ENCODE data around the gene CDH24.

Gene CDH24

GRCh38 chr14:23035303-23036144 lies 21.8 kb downstream of the CDH24 start:
- peak overlapping the region in 1 of 2 donors; percentile 79 for H3K4me3 ChIP-seq (replicated peaks in 1 of 2; ENCODE audit: low read depth in 2 of 2, low read length in 2 of 2)
- TF ChIP-seq, protein P1, sequence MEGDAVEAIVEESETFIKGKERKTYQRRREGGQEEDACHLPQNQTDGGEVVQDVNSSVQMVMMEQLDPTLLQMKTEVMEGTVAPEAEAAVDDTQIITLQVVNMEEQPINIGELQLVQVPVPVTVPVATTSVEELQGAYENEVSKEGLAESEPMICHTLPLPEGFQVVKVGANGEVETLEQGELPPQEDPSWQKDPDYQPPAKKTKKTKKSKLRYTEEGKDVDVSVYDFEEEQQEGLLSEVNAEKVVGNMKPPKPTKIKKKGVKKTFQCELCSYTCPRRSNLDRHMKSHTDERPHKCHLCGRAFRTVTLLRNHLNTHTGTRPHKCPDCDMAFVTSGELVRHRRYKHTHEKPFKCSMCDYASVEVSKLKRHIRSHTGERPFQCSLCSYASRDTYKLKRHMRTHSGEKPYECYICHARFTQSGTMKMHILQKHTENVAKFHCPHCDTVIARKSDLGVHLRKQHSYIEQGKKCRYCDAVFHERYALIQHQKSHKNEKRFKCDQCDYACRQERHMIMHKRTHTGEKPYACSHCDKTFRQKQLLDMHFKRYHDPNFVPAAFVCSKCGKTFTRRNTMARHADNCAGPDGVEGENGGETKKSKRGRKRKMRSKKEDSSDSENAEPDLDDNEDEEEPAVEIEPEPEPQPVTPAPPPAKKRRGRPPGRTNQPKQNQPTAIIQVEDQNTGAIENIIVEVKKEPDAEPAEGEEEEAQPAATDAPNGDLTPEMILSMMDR (IDR thresholded peaks at IDR 0.05; ENCODE audit: low read depth, low read length) = no peak
- no peak for DNase-seq (ENCODE audit: low read depth in 2 of 2)

GRCh38 chr14:23034498-23035302 lies 22.6 kb downstream of the CDH24 start, which contains the start of gene PSMB5:
TSS of gene PSMB5 (minus strand) at chr14:23034900. CDS start at chr14:23034881, 19 bp downstream.
- DNase-seq (ENCODE audit: low read depth in 2 of 2) = peak; percentile 96 to 98
- TF ChIP-seq, protein P1 (IDR thresholded peaks at IDR 0.05; ENCODE audit: low read depth, low read length) = no peak
- H3K4me3 ChIP-seq (replicated peaks in 1 of 2; ENCODE audit: low read depth in 2 of 2, low read length in 2 of 2) = peak within 1 kb of the TSS; percentile 79 to 87

- peak overlapping the region; percentile 79 to 87 for H3K4me3 ChIP-seq (replicated peaks in 1 of 2; ENCODE audit: low read depth in 2 of 2, low read length in 2 of 2)
- TF ChIP-seq, protein P1 (IDR thresholded peaks at IDR 0.05; ENCODE audit: low read depth, low read length) = no peak
- DNase-seq (ENCODE audit: low read depth in 2 of 2) = no peak
Measured at GRCh38 chr14:23033801-23034497, 23.4 kb downstream of the CDH24 start.

- H3K4me3 ChIP-seq (replicated peaks in 1 of 2; ENCODE audit: low read depth in 2 of 2, low read length in 2 of 2) = peak overlapping the region in 1 of 2 donors; percentile 79
- no peak for DNase-seq (ENCODE audit: low read depth in 2 of 2)
- TF ChIP-seq, protein P1 (IDR thresholded peaks at IDR 0.05; ENCODE audit: low read depth, low read length) = no peak
Measured at GRCh38 chr14:23033251-23033727, 24.0 kb downstream of the CDH24 start.

DNA sequence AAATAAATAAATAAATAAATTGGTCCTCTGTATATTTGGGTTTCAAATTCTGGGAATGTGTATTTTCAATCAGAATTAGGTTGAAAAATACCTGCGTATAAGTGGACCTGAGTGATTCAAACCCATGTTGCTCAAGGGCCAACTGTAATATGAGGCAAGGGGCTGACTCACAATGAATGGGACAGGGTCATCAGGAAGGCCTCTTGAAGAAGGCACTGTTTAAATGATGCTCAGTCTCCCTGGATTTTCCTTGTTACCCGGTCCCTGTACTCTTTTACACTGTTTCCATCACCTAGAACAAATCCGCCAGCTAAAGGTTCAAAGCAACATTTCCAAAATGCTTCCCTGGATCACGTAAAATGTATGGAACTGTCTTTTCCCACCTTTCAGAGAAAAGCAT lies 26.4 kb downstream of the CDH24 start:
- no peak for DNase-seq (ENCODE audit: low read depth in 2 of 2)
- H3K4me3 ChIP-seq (replicated peaks in 1 of 2; ENCODE audit: low read depth in 2 of 2, low read length in 2 of 2) = no peak overlapping the region
- TF ChIP-seq, protein P1 (IDR thresholded peaks at IDR 0.05; ENCODE audit: low read depth, low read length) = no peak

GRCh38 chr14:23028799-23029198 lies 28.5 kb downstream of the CDH24 start:
- DNase-seq (ENCODE audit: low read depth in 2 of 2) = no peak
- TF ChIP-seq, protein P1 (IDR thresholded peaks at IDR 0.05; ENCODE audit: low read depth, low read length) = no peak
- no peak overlapping the region for H3K4me3 ChIP-seq (replicated peaks in 1 of 2; ENCODE audit: low read depth in 2 of 2, low read length in 2 of 2)

Measured in cardiac fibroblast (primary cell).